Measurements from ENCODE around the gene DGCR2. TPM values are rescaled to one million over a fixed set of nuclear protein-coding genes. Genes with fewer than 3 reads are reported as not detected.
"Not testable (repeated sequence)": the region's sequence is repeated elsewhere in the genome, so short reads cannot be mapped to it uniquely, and the experiment has no call there.

DGCR2 gene
- total and polyA plus RNA-seq, 3 donors from 2014 or later: 64.6 to 106 (median 89.5) TPM

DNA sequence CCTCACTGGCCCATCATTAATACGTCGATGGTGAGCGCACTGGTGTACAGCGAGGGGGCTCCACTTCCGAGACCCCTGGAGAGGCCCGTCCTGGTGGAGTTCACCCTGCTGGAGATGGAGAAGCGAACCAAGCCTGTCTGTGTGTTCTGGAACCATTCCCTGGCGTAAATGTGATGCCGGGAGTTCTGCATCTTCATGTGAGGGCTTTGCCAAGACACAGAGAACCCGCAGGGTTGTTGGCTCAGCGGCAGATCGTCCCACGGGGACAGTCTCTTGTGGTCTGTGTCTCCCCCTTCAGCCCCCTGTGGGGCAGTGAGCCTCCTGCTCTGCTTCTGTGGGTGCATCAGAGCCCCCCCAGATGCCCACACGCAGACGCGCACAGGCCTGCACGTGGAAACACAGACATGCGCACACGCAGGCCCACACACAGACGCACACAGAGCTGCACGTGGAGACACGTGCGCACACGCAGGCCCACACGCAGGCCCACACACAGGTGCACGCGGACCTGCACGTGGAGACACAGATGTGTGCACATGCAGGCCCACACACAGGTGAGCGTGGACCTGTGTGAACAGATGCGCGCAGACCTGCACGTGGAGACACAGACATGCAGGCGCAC, 130.3 kb downstream of the DGCR2 start:
- 92 to 94% methylated on average over 16 to 33 of the region's 33 CpGs for WGBS, 2 donors
- no peak overlapping the region for H3K27ac ChIP-seq
- intact Hi-C loops (cut with DNase I; ENCODE audit: low total_unique reads): no loop called here
- no peak for DNase-seq
- no peaks in the 10 kb centered on the region for H3K27me3 ChIP-seq
- H3K9me3 ChIP-seq: no peaks in the 10 kb centered on the region
- H3K4me3 ChIP-seq: no peak overlapping the region
- TF ChIP-seq, protein P1, sequence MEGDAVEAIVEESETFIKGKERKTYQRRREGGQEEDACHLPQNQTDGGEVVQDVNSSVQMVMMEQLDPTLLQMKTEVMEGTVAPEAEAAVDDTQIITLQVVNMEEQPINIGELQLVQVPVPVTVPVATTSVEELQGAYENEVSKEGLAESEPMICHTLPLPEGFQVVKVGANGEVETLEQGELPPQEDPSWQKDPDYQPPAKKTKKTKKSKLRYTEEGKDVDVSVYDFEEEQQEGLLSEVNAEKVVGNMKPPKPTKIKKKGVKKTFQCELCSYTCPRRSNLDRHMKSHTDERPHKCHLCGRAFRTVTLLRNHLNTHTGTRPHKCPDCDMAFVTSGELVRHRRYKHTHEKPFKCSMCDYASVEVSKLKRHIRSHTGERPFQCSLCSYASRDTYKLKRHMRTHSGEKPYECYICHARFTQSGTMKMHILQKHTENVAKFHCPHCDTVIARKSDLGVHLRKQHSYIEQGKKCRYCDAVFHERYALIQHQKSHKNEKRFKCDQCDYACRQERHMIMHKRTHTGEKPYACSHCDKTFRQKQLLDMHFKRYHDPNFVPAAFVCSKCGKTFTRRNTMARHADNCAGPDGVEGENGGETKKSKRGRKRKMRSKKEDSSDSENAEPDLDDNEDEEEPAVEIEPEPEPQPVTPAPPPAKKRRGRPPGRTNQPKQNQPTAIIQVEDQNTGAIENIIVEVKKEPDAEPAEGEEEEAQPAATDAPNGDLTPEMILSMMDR (IDR thresholded peaks at IDR 0.05): no peak
- no peak for TF ChIP-seq POLR2A (IDR thresholded peaks at IDR 0.05)
- no peaks in the 10 kb centered on the region for H3K4me1 ChIP-seq
- no peaks in the 10 kb centered on the region for H3K36me3 ChIP-seq (ENCODE audit: low read depth, missing control alignments)

DNA sequence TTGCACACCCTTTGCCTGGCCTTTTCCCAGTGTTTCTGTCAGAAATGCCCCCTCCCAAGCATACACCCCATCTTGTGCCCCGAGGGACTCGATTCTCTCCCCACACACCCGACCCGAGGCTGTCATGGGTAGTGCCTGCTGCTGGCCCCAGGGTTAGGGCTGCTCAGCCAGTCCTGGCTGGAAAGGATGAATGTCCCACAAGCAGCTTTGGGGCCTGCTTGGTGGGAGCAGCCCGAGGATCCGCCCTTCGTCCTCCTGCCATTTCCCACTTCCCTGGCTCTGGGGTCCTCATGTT, 131.1 kb downstream of the DGCR2 start:
- DNase-seq: no peak
- H3K4me1 ChIP-seq: no peaks in the 10 kb centered on the region
- H3K9me3 ChIP-seq: no peaks in the 10 kb centered on the region
- H3K4me3 ChIP-seq: no peak overlapping the region
- intact Hi-C loops (cut with DNase I; ENCODE audit: low total_unique reads): no loop called here
- H3K36me3 ChIP-seq (ENCODE audit: low read depth, missing control alignments): no peaks in the 10 kb centered on the region
- TF ChIP-seq POLR2A (IDR thresholded peaks at IDR 0.05): no peak
- TF ChIP-seq, protein P1 (IDR thresholded peaks at IDR 0.05): no peak
- WGBS, 2 donors: 87 to 96% methylated on average over 3 to 7 of the region's 7 CpGs
- H3K27ac ChIP-seq: no peak overlapping the region
- no peaks in the 10 kb centered on the region for H3K27me3 ChIP-seq

DNA sequence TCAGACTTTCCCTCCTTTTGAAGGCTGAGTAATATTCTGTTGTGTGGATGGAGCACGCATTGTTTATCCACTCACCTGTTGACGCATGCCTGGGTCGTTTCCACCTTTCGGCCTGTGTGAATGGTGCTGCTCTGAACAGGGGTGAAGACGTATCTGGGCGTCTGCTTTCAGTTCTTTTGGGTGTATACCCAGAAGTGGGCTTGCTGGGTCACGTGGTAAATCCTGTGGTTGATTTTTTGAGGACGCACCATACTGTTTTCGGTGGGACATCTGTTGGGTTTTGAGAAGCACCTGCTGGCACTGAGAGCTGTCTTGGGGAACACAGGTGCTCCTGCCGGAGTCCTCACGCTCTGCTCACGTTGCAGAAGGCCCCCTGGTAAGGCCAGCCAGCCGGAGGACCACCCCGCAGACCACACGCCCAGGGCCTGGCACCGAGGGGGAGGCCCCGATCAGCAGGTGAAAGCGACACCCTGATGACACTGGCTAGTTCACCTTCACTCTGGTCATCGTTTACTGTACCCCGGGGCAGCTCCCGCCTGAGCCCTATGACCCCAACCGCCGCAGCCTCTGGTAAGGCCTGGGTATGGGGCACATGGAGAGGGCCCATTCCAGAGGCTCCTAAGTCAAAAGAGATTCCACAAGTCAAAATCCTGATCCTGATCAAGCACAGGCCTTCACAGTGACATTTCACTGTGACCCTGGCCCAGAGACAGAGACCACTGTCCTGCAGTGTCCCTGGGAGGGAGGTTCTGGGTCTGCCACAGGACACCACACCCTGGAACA, 131.7 kb downstream of the DGCR2 start:
- no peaks in the 10 kb centered on the region for H3K36me3 ChIP-seq (ENCODE audit: low read depth, missing control alignments)
- no peak for DNase-seq
- WGBS, 2 donors: 91 to 92% methylated on average over 9 to 23 of the region's 23 CpGs
- no peaks in the 10 kb centered on the region for H3K4me1 ChIP-seq
- H3K27me3 ChIP-seq: no peaks in the 10 kb centered on the region
- TF ChIP-seq POLR2A (IDR thresholded peaks at IDR 0.05): no peak
- TF ChIP-seq, protein P1 (IDR thresholded peaks at IDR 0.05): no peak
- intact Hi-C loops (cut with DNase I; ENCODE audit: low total_unique reads): no loop called here
- no peaks in the 10 kb centered on the region for H3K9me3 ChIP-seq
- no peak overlapping the region for H3K27ac ChIP-seq
- no peak overlapping the region for H3K4me3 ChIP-seq

DNA sequence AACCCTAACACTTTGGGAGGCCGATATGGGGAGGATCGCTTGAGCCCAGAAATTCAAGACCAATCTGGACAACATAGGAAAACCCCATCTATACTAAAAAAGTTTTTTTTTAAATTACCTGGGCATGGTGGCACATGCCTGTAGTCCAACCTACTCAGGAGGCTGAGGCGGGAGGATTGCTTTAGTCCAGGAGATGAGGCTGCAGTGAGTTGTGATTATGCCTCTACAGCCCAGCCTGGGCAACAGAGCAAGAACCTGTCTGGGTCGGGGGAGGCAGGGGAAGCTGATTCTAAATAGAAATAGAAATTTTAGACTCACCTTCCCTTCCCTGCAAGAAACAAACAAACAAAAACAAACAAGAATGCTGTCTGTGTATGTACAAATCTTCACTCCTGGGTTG, 133.3 kb downstream of the DGCR2 start:
- 75 to 88% methylated on average over 4 of the region's 4 CpGs for WGBS, 2 donors
- TF ChIP-seq, protein P1 (IDR thresholded peaks at IDR 0.05): no peak
- TF ChIP-seq POLR2A (IDR thresholded peaks at IDR 0.05): no peak
- Histone ChIP-seq H3K4me3 (no peak overlapping the region), H3K9me3 (no peaks in the 10 kb centered on the region), H3K4me1 (no peaks in the 10 kb centered on the region), H3K27ac (no peak overlapping the region), H3K27me3 (no peaks in the 10 kb centered on the region), H3K36me3 (ENCODE audit: low read depth, missing control alignments) (no peaks in the 10 kb centered on the region)
- intact Hi-C loops (cut with DNase I; ENCODE audit: low total_unique reads): no loop called here
- peak; percentile 3 for DNase-seq

DNA sequence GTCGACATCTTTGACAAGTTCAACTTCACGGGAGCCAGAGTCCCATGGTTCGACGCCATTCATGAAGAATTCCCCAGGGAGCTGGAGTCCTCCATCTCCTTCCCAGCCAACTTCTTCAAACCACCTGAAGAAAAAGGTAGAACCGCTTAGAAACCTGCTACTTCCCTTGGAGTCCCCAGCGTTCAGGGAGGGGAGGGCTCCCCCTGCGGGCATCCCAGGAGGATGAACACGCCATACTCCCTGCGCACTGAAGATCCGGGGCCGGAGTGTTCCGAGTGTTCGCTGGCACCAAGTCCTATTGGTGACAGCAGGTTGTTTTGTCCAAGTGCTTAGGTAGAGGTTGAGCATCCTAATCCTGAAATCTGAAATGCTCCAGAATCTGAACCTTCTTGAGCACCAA, 134.4 kb downstream of the DGCR2 start:
- peak; percentile 11 for DNase-seq
- no peak overlapping the region for H3K4me3 ChIP-seq
- TF ChIP-seq, protein P1 (IDR thresholded peaks at IDR 0.05): no peak
- no peak for TF ChIP-seq POLR2A (IDR thresholded peaks at IDR 0.05)
- no peak overlapping the region for H3K27ac ChIP-seq
- H3K27me3 ChIP-seq: no peaks in the 10 kb centered on the region
- 40 to 43% methylated on average over 13 of the region's 13 CpGs for WGBS, 2 donors
- H3K4me1 ChIP-seq: no peaks in the 10 kb centered on the region
- H3K36me3 ChIP-seq (ENCODE audit: low read depth, missing control alignments): no peaks in the 10 kb centered on the region
- intact Hi-C loops (cut with DNase I; ENCODE audit: low total_unique reads): no loop called here
- H3K9me3 ChIP-seq: no peaks in the 10 kb centered on the region

DNA sequence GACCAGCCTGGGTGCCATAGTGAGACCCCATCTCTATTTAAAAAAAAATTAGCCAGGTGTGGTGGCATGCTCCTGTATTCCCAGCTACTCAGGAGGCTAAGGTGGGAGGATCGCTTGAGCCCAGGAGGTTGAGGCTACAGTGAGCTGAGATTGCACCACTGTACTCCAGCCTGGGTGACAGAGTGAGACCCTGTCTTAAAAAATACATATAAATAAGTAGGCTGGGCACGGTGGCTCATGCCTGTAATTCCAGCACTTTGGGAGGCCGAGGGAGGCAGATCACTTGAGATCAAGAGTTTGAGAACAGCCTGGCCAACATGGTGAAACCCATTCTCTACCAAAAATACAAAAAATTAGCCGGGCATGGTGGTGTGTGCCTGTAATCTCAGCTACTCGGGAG, 135.1 kb downstream of the DGCR2 start:
- H3K27me3 ChIP-seq; H3K4me1 ChIP-seq; H3K9me3 ChIP-seq; H3K36me3 ChIP-seq (ENCODE audit: low read depth, missing control alignments); H3K4me3 ChIP-seq; intact Hi-C loops (cut with DNase I; ENCODE audit: low total_unique reads); H3K27ac ChIP-seq: not testable (repeated sequence)
- 68 to 74% methylated on average over 5 of the region's 5 CpGs for WGBS, 2 donors
- peak; percentile 1 for DNase-seq
